ENCODE data around the gene KIAA1755. TPM values are rescaled to one million over a fixed set of nuclear protein-coding genes. Genes with fewer than 3 reads are reported as not detected.

Gene KIAA1755
- total RNA-seq, 1 donor from 2014 or later, result 1.6 TPM

GRCh38 chr20:38278763-38279162 lies 18.2 kb upstream of the KIAA1755 start:
- no peak overlapping the region for H3K4me3 Mint-ChIP-seq (ENCODE audit: unreplicated experiment)
- no peak overlapping the region for H3K27ac Mint-ChIP-seq (ENCODE audit: unreplicated experiment)

GRCh38 chr20:38278131-38278530 lies 17.6 kb upstream of the KIAA1755 start:
- Mint-ChIP-seq H3K27ac (ENCODE audit: unreplicated experiment) (no peak overlapping the region), H3K4me1 (ENCODE audit: low read depth, unreplicated experiment) (no peaks in the 10 kb centered on the region), H3K36me3 (ENCODE audit: unreplicated experiment) (no peaks in the 10 kb centered on the region), H3K4me3 (ENCODE audit: unreplicated experiment) (no peak overlapping the region), H3K9me3 (ENCODE audit: unreplicated experiment) (peaks cover 2% of the 10 kb centered on the region), H3K27me3 (ENCODE audit: unreplicated experiment) (peaks cover 4% of the 10 kb centered on the region)
- no peak for DNase-seq
- TF ChIP-seq CTCF (IDR thresholded peaks at IDR 0.05; ENCODE audit: partially characterized antibody, unreplicated experiment), result no peak

More at GRCh38 chr20:38278763-38279162, 18.2 kb upstream of the KIAA1755 start:
- DNase-seq, result no peak
- no peaks in the 10 kb centered on the region for H3K36me3 Mint-ChIP-seq (ENCODE audit: unreplicated experiment)
- peaks cover 2% of the 10 kb centered on the region for H3K9me3 Mint-ChIP-seq (ENCODE audit: unreplicated experiment)
- TF ChIP-seq CTCF (IDR thresholded peaks at IDR 0.05; ENCODE audit: partially characterized antibody, unreplicated experiment), result no peak
- H3K27me3 Mint-ChIP-seq (ENCODE audit: unreplicated experiment), result peaks cover 10% of the 10 kb centered on the region
- H3K4me1 Mint-ChIP-seq (ENCODE audit: low read depth, unreplicated experiment), result no peaks in the 10 kb centered on the region

- H3K4me3 Mint-ChIP-seq (ENCODE audit: unreplicated experiment), result no peak overlapping the region
- peaks cover 2% of the 10 kb centered on the region for H3K9me3 Mint-ChIP-seq (ENCODE audit: unreplicated experiment)
- no peaks in the 10 kb centered on the region for H3K36me3 Mint-ChIP-seq (ENCODE audit: unreplicated experiment)
- H3K27ac Mint-ChIP-seq (ENCODE audit: unreplicated experiment), result no peak overlapping the region
- peaks cover 3% of the 10 kb centered on the region for H3K27me3 Mint-ChIP-seq (ENCODE audit: unreplicated experiment)
- DNase-seq, result no peak
- TF ChIP-seq CTCF (IDR thresholded peaks at IDR 0.05; ENCODE audit: partially characterized antibody, unreplicated experiment), result no peak
- H3K4me1 Mint-ChIP-seq (ENCODE audit: low read depth, unreplicated experiment), result no peaks in the 10 kb centered on the region
Observed at GRCh38 chr20:38277691-38278090, 17.2 kb upstream of the KIAA1755 start.

GRCh38 chr20:38277285-38277684 lies 16.8 kb upstream of the KIAA1755 start:
- no peak overlapping the region for H3K4me3 Mint-ChIP-seq (ENCODE audit: unreplicated experiment)

More at GRCh38 chr20:38277285-38277684, 16.8 kb upstream of the KIAA1755 start:
- Mint-ChIP-seq H3K9me3 (ENCODE audit: unreplicated experiment) (peaks cover 2% of the 10 kb centered on the region), H3K27me3 (ENCODE audit: unreplicated experiment) (peaks cover 3% of the 10 kb centered on the region), H3K4me1 (ENCODE audit: low read depth, unreplicated experiment) (no peaks in the 10 kb centered on the region), H3K36me3 (ENCODE audit: unreplicated experiment) (no peaks in the 10 kb centered on the region), H3K27ac (ENCODE audit: unreplicated experiment) (no peak overlapping the region)
- TF ChIP-seq CTCF (IDR thresholded peaks at IDR 0.05; ENCODE audit: partially characterized antibody, unreplicated experiment), result no peak
- DNase-seq, result no peak
